ENCODE data around the gene SNAPC2. TPM values are rescaled to one million over a fixed set of nuclear protein-coding genes. Genes with fewer than 3 reads are reported as not detected.
A peak's percentile ranks its signal among the peaks of the same experiment; 100 is the strongest.

The SNAPC2 gene
- total RNA-seq, 1 donor from 2014 or later = 8.9 TPM

- DNase-seq (ENCODE audit: low spot score) = no peak
Observed at GRCh38 chr19:7968008-7968795, 48.1 kb downstream of the SNAPC2 start.

GRCh38 chr19:7968796-7969554, 48.8 kb downstream of the SNAPC2 start:
- no peak for DNase-seq (ENCODE audit: low spot score)

GRCh38 chr19:7969555-7969939, 49.4 kb downstream of the SNAPC2 start:
- no peak for DNase-seq (ENCODE audit: low spot score)

GRCh38 chr19:7970716-7971448, 50.7 kb downstream of the SNAPC2 start:
- DNase-seq (ENCODE audit: low spot score) = peak; percentile 20

GRCh38 chr19:7971553-7972520, 51.7 kb downstream of the SNAPC2 start:
- DNase-seq (ENCODE audit: low spot score) = no peak

Other genes with a start within 250 kb of the SNAPC2 start
- gene MCEMP1, start 243.2 kb upstream of the SNAPC2 start, total RNA-seq (ENCODE audit: insufficient read depth, low replicate concordance) = 0.96 TPM
- 19.3 TPM for gene TRAPPC5, start 239.5 kb upstream of the SNAPC2 start, total RNA-seq (ENCODE audit: insufficient read depth, low replicate concordance)
- not detected for gene FCER2, start 218.2 kb upstream of the SNAPC2 start, total RNA-seq (ENCODE audit: insufficient read depth, low replicate concordance)
- gene CLEC4G, start 188.2 kb upstream of the SNAPC2 start, total RNA-seq (ENCODE audit: insufficient read depth, low replicate concordance) = 1.2 TPM
- 17.8 TPM for gene CD209, start 172.8 kb upstream of the SNAPC2 start, total RNA-seq (ENCODE audit: insufficient read depth, low replicate concordance)
- 1.7 TPM for gene CLEC4M, start 157.1 kb upstream of the SNAPC2 start, total RNA-seq (ENCODE audit: insufficient read depth, low replicate concordance)
- 11.6 TPM for gene EVI5L, start 90.1 kb upstream of the SNAPC2 start, total RNA-seq (ENCODE audit: insufficient read depth, low replicate concordance)
- gene PRR36, start 45.9 kb upstream of the SNAPC2 start, total RNA-seq (ENCODE audit: insufficient read depth, low replicate concordance) = 0.96 TPM
- 0.48 TPM for gene LRRC8E, start 31.8 kb upstream of the SNAPC2 start, total RNA-seq (ENCODE audit: insufficient read depth, low replicate concordance)
- gene MAP2K7, start 16.5 kb upstream of the SNAPC2 start, total RNA-seq (ENCODE audit: insufficient read depth, low replicate concordance) = 9.6 TPM
- not detected for gene TGFBR3L, start 5.5 kb upstream of the SNAPC2 start, total RNA-seq (ENCODE audit: insufficient read depth, low replicate concordance)
- gene CTXN1, start 5.8 kb downstream of the SNAPC2 start, total RNA-seq (ENCODE audit: insufficient read depth, low replicate concordance) = 6.0 TPM
- 58.0 TPM for gene TIMM44, start 23.3 kb downstream of the SNAPC2 start, total RNA-seq (ENCODE audit: insufficient read depth, low replicate concordance)
- gene ELAVL1, start 85.3 kb downstream of the SNAPC2 start, total RNA-seq (ENCODE audit: insufficient read depth, low replicate concordance) = 16.1 TPM
- gene CCL25, start 132.4 kb downstream of the SNAPC2 start, total RNA-seq (ENCODE audit: insufficient read depth, low replicate concordance) = not detected
- gene FBN3, start 229.3 kb downstream of the SNAPC2 start, total RNA-seq (ENCODE audit: insufficient read depth, low replicate concordance) = under 0.01 TPM